HG02870 (cell line): ENCODE measurements around the gene TBC1D17.

ENCODE experiments used
- ATAC-seq: cut with Tn5 transposase; IDR thresholded peaks from one replicate; pipeline ENCODE4 v1.9.1; 2021; ENCODE audit warnings: mild to moderate bottlenecking, moderate library complexity; ENCODE audit not compliant: unreplicated experiment

The TBC1D17 gene

GRCh38 chr19:49877020-49877878, at the start of gene TBC1D17, which contains the start of gene AKT1S1:
Gene TBC1D17, plus strand, starts transcription at chr19:49877702. Its CDS starts 22 bp downstream, at chr19:49877724.
Gene AKT1S1, minus strand, starts transcription at chr19:49877355. Its CDS starts 4,060 bp downstream, at chr19:49873295.
- peak; percentile 65 for ATAC-seq

GRCh38 chr19:49829200-49829599, 48.3 kb upstream of the TBC1D17 start:
- no peak for ATAC-seq

DNA sequence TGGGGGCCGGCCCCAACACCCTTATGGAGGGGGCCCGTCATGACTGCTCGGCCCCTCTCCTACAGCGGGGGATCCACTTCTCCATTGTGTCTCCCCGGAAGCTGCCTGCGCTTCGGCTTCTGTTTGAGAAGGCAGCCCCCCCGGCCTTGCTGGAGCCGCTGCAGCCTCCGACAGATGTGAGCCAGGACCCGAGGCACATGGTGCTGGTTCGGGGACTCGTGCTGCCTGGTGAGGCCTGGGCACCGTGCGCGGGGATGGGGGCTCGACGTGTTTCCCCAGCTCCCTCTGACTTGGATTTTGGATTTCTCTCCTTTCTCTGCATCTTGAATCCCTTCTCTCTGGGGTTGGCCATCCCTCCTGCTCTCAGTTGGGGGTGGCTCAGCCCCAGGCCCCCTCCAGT, 47.8 kb upstream of the TBC1D17 start:
- no peak for ATAC-seq

GRCh38 chr19:49830766-49831165, 46.7 kb upstream of the TBC1D17 start:
- no peak for ATAC-seq

DNA sequence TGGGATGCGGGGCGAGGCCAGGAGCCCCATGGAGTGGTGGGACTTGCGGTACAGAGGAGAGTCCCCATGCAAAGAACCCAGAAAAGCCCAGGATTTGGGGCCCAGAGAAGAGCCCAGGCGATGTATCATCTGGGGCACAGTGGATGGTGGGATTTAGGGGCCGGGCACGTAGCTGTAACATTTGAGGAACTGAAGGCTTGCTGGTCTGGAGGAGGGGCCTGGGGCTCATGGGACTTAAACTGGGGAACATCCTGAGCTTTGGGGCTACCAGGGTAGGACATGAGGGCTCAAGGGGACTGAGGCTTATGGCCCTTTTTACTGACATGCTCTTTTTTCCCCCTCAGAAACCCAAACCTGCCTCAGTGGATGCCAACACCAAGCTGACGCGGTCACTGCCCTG, 45.9 kb upstream of the TBC1D17 start:
- no peak for ATAC-seq

DNA sequence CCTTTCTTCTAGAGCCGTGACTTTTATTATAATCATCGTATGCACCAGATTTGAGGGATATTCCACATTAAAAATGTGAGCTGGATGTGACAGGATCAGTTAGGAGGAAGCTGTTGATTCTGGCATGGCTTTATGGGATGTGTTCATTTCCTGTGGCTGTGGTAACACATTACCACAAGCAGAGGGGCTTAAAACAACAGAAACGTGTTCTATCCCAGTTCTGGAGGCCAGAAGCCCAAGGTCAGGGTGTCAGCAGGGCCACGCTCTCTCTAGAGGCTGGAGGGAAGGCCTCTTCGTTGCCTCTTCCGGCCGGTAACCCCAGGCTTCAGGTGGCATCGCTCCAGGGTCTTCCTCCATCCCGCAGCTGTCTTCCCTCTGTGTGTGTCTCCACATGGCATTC, 44.9 kb upstream of the TBC1D17 start:
- ATAC-seq, result no peak

DNA sequence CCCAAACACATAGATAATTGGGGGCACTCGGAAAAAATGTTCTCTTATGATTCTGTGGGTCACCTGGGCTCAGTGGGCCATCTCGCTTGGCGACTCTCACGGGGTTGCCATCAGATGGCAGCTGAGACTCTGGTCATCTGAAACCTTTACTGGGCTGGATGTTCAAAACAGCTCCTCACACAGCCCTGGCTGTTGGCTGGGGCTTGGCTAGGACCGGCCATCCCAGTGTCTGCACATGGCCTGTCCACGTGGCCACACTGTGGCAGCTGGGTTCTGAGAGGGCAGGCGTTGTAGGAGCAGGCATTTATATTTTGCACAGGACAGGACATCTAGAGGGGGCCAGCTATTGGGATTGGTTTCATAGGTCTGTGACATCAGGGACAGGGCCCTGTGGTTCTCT, 43.9 kb upstream of the TBC1D17 start:
- ATAC-seq, result no peak

- ATAC-seq, result no peak
Measured at GRCh38 chr19:49835562-49835961, 41.9 kb upstream of the TBC1D17 start.

DNA sequence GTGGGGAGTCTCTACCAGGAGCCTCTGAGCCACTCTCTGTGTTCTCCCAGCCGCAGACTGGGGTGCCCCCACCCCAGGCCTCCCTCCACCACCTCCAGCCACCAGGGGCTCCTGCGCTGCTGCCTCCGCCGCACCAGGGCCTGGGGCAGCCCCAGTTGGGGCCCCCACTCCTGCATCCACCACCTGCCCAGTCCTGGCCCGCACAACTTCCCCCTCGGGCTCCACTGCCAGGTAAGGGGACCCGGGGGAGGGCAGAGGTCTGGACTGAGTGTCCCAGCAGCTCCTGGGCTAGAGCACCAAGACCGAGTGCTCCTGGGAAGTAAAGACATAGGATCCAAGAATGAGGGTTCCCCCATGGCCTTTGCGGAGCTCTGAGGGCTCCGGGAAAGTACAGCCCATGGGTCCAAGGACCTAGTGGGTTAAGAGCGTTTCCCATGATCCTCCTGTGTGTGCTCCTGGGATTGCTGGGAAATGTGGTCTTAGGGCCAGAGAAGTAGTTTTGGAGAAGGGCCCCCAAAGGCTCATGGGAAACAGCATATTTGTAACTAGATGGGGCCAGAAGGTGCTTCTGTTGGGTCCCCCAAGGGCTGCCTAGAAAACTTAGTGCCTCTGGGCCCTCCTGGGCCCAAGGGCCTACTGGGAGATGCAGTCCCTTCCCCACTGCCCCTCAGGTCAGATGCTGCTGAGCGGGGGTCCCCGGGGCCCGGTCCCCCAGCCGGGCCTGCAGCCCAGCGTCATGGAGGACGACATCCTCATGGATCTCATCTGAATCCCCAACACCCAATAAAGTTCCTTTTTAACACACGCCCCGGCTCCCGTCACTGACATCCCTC, 41.1 kb upstream of the TBC1D17 start:
- ATAC-seq, result no peak

DNA sequence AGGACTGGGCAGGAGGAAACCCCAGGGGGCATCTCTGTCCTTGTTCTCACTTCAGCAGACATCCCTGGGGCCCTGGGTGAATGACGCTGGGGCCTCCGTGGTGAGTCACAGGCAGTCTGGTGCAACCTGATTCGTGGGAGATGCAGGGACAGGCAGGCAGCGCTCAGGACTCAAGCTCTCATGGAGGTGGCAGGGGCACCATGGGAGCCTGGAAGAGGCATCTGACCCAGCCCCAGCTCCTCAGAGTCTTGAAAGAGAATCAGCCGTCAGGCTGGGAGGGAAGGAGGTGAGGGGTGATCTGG, 40.5 kb upstream of the TBC1D17 start:
- no peak for ATAC-seq

GRCh38 chr19:49837425-49837824, 40.1 kb upstream of the TBC1D17 start:
- no peak for ATAC-seq

DNA sequence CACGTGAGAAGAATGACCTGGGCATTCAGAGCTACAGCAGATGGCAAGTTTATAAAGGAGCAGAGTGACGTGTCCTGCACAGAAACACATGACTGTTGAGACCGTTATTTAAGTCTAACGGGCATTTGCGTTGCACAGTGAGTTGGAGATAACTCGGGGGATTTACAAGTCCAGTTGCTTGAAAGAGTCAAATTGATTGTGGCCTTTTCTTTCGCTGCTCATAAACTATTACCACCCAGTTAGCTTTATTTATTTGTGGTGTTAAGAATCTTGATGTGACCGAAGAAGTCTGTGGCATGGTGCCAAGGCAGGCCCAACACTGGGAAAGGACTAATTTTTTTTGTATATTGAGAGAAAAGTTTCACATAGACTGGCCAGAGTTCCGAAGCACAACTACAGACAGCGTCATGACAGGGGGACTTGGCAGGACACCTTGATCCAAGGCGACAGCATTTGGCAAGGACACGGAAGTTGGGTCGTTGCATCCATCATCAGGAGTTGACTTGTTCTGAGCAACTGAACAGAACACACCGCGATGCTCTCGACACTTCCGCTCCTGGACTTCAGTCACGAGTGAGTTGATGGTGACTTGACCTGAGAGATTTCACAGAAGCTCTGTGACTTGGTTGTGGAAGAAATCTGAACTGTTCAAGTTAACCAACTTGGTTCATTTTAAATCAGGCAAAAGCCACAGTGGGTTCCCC, 38.5 kb upstream of the TBC1D17 start:
- ATAC-seq, result no peak

DNA sequence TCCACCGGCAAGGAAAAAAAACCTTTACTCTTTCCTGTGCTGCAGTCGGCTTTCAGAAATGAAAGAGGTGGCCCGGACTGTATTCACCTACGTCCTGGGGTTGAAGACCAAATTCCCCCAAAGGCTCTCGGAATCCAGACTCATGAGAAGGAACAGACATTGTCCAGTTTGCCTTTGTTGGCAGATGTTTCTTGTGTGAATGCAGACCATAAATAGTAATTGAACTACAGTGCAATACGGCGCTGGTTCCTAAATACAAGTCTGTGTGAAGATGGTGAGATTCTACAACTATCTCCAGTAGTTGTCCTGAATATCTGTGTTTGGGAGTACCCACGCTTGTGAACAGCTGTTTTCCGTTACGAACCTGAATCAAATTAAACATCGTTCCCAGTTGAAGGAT, 37.8 kb upstream of the TBC1D17 start:
- no peak for ATAC-seq

GRCh38 chr19:49840321-49840720, 37.2 kb upstream of the TBC1D17 start:
- no peak for ATAC-seq

DNA sequence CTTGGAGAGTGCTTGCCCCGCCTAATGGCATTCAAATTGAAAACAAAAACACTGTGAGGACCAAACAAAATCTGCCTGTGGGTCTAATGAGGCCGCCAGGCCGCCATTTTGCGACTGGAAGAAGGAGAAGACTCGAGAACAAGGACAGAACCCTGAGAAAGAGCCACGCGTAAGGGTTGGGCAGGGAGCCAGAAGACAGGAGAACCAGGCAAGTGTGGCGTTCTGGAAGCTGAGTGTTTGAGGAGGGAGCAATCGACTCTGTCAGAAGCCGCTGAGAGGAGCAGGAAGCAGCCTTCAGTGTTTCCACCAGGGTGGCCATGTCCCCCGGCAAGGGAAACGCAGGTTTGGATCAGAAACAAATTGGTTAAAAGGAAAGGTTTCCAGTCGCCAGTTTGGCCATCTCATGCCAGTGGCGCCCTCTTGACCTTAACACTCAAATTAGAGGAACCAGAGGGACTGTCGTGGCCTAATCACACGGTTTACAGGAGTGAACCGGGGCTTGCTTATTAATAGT, 36.7 kb upstream of the TBC1D17 start:
- no peak for ATAC-seq

DNA sequence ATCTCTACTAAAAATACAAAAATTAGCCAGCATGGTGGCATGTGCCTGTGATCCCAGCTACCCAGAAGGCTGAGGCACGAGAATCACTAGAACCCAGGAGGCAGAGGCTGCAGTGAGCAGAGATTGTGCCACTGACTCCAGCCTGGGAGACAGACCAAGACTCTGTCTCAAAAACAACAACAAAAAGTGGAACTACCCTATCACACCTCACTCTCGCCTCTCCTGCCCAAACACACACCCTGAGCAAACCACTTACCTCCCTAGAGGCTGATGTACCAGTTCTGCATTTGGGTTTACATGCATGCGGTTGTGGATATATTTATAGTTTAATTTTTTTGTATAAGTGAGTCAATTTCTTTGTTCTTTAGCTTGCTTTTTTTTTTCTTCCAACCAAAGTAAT, 34.2 kb upstream of the TBC1D17 start:
- no peak for ATAC-seq

DNA sequence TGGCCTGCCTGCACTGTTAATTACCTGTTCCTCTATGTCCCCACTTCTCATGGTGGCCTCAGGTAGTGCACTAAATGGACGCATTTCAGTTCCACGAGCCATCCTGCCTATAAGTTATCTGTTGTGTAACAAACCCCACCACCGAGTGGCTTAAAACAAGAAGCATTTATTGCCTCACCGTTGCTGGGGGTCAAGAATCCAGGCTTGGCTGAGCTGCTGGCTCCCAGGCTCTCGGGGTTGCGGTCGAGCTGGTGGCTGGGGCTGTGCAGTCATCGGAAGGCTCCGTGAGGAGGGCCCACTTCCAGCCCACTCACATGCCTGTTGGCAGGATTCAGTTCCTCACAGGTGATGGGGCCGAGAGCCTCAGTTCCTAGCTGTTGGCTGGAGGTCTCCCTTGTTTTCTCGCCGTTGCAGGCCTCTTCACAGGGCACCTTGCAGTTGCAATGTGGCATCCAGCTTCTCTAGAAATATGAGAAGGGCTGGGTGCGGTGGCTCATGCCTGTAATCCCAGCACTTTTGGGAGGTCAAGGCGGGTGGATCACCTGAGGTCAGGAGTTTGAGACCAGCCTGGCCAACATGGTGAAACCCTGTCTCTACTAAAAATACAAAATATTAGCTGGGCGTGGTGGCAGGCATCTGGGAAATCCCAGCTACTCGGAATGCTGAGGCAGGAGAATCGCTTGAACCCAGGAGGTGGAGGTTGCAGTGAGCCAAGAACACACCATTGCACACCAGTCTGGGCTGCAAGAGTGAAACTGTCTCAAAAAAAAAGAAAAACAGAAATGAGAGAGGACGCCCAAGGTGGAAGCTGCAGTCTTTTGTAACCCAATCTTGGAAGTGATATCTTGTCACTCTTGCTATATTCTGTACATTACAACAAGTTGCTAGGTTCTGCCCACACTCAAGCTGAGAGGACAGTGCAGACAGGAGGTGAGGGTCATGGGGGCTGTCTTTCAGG, 33.1 kb upstream of the TBC1D17 start:
- no peak for ATAC-seq

- no peak for ATAC-seq
Measured at GRCh38 chr19:49845414-49845813, 32.1 kb upstream of the TBC1D17 start.

GRCh38 chr19:49846408-49846807, 31.1 kb upstream of the TBC1D17 start:
- no peak for ATAC-seq
